ENCODE results near the gene SSR1.
"Not testable (repeated sequence)": the region's sequence is repeated elsewhere in the genome, so short reads cannot be mapped to it uniquely, and the experiment has no call there.

Gene SSR1

GRCh38 chr6:7317538-7317937, 4.5 kb upstream of the SSR1 start:
- DNase-seq (ENCODE audit: low spot score) = no peak

GRCh38 chr6:7316658-7317533, 3.9 kb upstream of the SSR1 start:
- DNase-seq (ENCODE audit: low spot score) = no peak

GRCh38 chr6:7315948-7316365, 3.0 kb upstream of the SSR1 start:
- no peak for DNase-seq (ENCODE audit: low spot score)

GRCh38 chr6:7315087-7315947, 2.3 kb upstream of the SSR1 start:
- DNase-seq (ENCODE audit: low spot score) = not testable (repeated sequence)

- DNase-seq (ENCODE audit: low spot score) = no peak
These were observed 1.4 kb upstream of the SSR1 start for GRCh38 chr6:7314414-7314813.

GRCh38 chr6:7313505-7314165, 636 bp upstream of the SSR1 start:
- no peak for DNase-seq (ENCODE audit: low spot score)

GRCh38 chr6:7311917-7312615, 933 bp downstream of the SSR1 start:
- peak; percentile 30 for DNase-seq (ENCODE audit: low spot score)

GRCh38 chr6:7311176-7311575, 1.8 kb downstream of the SSR1 start:
- DNase-seq (ENCODE audit: low spot score) = no peak

GRCh38 chr6:7309050-7309449, 3.9 kb downstream of the SSR1 start:
- no peak for DNase-seq (ENCODE audit: low spot score)

- DNase-seq (ENCODE audit: low spot score) = no peak
These were observed 5.5 kb downstream of the SSR1 start for GRCh38 chr6:7307533-7307932.

- no peak for DNase-seq (ENCODE audit: low spot score)
These were observed 8.2 kb downstream of the SSR1 start for GRCh38 chr6:7304821-7305220.

- no peak for DNase-seq (ENCODE audit: low spot score)
These were observed 11.3 kb downstream of the SSR1 start for GRCh38 chr6:7301702-7302101.

- no peak for DNase-seq (ENCODE audit: low spot score)
These were observed 12.1 kb downstream of the SSR1 start for GRCh38 chr6:7300926-7301325.

- DNase-seq (ENCODE audit: low spot score) = no peak
These were observed 14.9 kb downstream of the SSR1 start for GRCh38 chr6:7298113-7298512.

GRCh38 chr6:7296602-7297001, 16.4 kb downstream of the SSR1 start:
- no peak for DNase-seq (ENCODE audit: low spot score)

GRCh38 chr6:7295916-7296315, 17.1 kb downstream of the SSR1 start:
- DNase-seq (ENCODE audit: low spot score) = no peak

GRCh38 chr6:7292596-7293255, 20.3 kb downstream of the SSR1 start:
- no peak for DNase-seq (ENCODE audit: low spot score)

GRCh38 chr6:7290079-7290478, 22.9 kb downstream of the SSR1 start:
- DNase-seq (ENCODE audit: low spot score) = no peak

GRCh38 chr6:7285416-7285815, 27.6 kb downstream of the SSR1 start:
- DNase-seq (ENCODE audit: low spot score) = no peak

GRCh38 chr6:7283676-7284075, 29.3 kb downstream of the SSR1 start:
- DNase-seq (ENCODE audit: low spot score) = no peak

All from CD4-positive, alpha-beta T cell treated with Interleukin-2 at 100 ng/mL for 4 hours (primary cell).